ENCODE measurements around the gene ZNRF2.

DNA sequence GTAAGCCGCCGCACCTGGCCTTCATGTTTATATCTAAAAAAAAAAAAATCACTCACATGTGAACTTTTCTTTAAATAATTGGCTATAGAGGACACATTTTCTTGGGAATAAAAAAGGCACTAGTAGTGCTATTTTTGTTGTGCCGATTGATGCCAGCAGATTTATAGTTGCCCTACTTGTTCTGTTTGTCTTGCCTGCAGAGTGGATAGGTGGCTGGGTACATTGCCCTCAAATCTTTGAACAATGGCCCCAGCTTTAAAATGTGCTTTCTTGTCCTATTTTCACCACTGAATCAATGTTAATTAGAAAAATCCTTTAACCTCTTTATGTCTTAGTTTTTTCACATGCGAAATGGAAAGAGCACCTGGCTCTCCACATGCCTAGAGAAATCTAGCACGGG lies 30.1 kb upstream of the ZNRF2 start:
- TF ChIP-seq, protein P1, sequence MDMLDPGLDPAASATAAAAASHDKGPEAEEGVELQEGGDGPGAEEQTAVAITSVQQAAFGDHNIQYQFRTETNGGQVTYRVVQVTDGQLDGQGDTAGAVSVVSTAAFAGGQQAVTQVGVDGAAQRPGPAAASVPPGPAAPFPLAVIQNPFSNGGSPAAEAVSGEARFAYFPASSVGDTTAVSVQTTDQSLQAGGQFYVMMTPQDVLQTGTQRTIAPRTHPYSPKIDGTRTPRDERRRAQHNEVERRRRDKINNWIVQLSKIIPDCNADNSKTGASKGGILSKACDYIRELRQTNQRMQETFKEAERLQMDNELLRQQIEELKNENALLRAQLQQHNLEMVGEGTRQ (IDR thresholded peaks at IDR 0.05; ENCODE audit: low read depth, low read length) = no peak
- TF ChIP-seq RAD21 (IDR thresholded peaks at IDR 0.05; ENCODE audit: low read length) (no peak), FOS (IDR thresholded peaks at IDR 0.05; ENCODE audit: low read depth, low read length) (no peak), RCOR1 (IDR thresholded peaks at IDR 0.05; ENCODE audit: insufficient replicate concordance, low read length) (no peak), RFX5 (IDR thresholded peaks at IDR 0.05; ENCODE audit: low read depth, low read length) (no peak), MXI1 (IDR thresholded peaks at IDR 0.05; ENCODE audit: borderline replicate concordance, low read depth, low read length) (no peak)
- TF ChIP-seq, protein P2, sequence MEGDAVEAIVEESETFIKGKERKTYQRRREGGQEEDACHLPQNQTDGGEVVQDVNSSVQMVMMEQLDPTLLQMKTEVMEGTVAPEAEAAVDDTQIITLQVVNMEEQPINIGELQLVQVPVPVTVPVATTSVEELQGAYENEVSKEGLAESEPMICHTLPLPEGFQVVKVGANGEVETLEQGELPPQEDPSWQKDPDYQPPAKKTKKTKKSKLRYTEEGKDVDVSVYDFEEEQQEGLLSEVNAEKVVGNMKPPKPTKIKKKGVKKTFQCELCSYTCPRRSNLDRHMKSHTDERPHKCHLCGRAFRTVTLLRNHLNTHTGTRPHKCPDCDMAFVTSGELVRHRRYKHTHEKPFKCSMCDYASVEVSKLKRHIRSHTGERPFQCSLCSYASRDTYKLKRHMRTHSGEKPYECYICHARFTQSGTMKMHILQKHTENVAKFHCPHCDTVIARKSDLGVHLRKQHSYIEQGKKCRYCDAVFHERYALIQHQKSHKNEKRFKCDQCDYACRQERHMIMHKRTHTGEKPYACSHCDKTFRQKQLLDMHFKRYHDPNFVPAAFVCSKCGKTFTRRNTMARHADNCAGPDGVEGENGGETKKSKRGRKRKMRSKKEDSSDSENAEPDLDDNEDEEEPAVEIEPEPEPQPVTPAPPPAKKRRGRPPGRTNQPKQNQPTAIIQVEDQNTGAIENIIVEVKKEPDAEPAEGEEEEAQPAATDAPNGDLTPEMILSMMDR (conservative IDR thresholded peaks at IDR 0.05; ENCODE audit: low read depth, low read length) = no peak
- TF ChIP-seq, protein P3, sequence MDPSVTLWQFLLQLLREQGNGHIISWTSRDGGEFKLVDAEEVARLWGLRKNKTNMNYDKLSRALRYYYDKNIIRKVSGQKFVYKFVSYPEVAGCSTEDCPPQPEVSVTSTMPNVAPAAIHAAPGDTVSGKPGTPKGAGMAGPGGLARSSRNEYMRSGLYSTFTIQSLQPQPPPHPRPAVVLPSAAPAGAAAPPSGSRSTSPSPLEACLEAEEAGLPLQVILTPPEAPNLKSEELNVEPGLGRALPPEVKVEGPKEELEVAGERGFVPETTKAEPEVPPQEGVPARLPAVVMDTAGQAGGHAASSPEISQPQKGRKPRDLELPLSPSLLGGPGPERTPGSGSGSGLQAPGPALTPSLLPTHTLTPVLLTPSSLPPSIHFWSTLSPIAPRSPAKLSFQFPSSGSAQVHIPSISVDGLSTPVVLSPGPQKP (IDR thresholded peaks at IDR 0.05; ENCODE audit: borderline replicate concordance, low read depth, low read length) = no peak

Data from IMR-90 (cell line).